ENCODE data around the gene CLIC4.

GRCh38 chr1:24748191-24749121 is 3.2 kb downstream of the CLIC4 start:
- TF ChIP-seq, protein P1, sequence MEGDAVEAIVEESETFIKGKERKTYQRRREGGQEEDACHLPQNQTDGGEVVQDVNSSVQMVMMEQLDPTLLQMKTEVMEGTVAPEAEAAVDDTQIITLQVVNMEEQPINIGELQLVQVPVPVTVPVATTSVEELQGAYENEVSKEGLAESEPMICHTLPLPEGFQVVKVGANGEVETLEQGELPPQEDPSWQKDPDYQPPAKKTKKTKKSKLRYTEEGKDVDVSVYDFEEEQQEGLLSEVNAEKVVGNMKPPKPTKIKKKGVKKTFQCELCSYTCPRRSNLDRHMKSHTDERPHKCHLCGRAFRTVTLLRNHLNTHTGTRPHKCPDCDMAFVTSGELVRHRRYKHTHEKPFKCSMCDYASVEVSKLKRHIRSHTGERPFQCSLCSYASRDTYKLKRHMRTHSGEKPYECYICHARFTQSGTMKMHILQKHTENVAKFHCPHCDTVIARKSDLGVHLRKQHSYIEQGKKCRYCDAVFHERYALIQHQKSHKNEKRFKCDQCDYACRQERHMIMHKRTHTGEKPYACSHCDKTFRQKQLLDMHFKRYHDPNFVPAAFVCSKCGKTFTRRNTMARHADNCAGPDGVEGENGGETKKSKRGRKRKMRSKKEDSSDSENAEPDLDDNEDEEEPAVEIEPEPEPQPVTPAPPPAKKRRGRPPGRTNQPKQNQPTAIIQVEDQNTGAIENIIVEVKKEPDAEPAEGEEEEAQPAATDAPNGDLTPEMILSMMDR (IDR thresholded peaks at IDR 0.05), result no peak
- no peak for TF ChIP-seq POLR2A (IDR thresholded peaks at IDR 0.05)
